Measurements from ENCODE around the gene DNAJB13.

Gene DNAJB13

GRCh38 chr11:73951797-73952196 lies 971 bp downstream of the DNAJB13 start:
- DNase-seq (ENCODE audit: low spot score) = no peak

GRCh38 chr11:73956876-73957653 lies 6.2 kb downstream of the DNAJB13 start:
- no peak for DNase-seq (ENCODE audit: low spot score)

DNA sequence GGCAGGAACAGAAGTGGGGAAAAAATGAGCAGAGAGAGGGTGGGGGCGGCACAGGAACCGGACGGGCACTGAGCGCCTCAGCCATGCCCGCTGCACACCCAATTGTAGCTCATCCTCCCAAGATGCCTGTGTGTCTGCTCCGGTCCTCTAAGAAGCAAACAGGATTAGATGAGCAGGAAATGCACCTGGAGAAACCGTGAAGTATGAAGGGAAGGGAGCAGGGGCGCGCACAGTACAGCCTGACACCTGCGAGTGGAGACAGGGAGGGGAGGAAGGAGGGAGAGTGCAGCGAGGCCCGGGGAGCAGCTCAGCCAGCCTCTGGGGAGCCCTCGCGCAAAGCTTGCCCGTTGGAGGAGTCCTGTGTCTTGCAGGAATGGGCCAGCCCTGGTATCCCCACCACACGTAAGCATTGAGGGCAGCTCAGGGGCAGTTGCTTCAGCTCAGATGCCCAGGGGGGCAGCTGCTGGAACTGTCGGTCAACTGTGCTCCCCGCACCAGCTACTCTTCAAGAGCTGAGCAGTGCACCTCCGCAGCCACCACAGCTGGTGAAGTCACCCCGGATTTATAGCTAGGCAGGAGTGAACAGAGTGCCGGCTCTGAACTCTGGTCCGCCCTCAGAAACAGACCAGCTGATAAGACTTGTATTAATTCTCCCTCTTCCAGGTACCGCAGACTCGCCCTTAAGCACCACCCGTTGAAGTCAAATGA lies 7.0 kb downstream of the DNAJB13 start:
- no peak for DNase-seq (ENCODE audit: low spot score)

- no peak for DNase-seq (ENCODE audit: low spot score)
These were observed 7.8 kb downstream of the DNAJB13 start for GRCh38 chr11:73958521-73959141.

DNA sequence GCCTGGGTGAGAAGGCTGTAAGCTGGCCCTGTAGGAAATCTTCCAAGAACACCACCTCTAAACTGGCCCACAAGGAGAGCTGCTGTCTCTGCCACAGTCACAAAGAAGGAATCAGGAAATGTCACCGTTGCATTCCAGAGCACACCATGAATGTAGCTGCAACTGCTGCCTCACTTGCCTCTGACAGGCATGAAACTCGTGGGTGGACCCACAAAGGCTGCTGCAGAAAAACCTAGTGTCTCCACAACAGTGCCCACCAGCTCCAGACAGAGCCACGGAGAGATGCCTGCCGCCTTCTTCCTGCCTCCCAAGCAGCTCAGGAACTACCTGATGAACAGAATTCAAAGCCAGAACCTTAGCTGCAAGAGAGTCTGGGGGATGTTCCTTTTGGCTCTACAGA lies 10.5 kb downstream of the DNAJB13 start:
- DNase-seq (ENCODE audit: low spot score) = peak; percentile 58

GRCh38 chr11:73962101-73962705 lies 11.4 kb downstream of the DNAJB13 start:
- DNase-seq (ENCODE audit: low spot score) = no peak

GRCh38 chr11:73963861-73964260 lies 13.0 kb downstream of the DNAJB13 start:
- no peak for DNase-seq (ENCODE audit: low spot score)

DNA sequence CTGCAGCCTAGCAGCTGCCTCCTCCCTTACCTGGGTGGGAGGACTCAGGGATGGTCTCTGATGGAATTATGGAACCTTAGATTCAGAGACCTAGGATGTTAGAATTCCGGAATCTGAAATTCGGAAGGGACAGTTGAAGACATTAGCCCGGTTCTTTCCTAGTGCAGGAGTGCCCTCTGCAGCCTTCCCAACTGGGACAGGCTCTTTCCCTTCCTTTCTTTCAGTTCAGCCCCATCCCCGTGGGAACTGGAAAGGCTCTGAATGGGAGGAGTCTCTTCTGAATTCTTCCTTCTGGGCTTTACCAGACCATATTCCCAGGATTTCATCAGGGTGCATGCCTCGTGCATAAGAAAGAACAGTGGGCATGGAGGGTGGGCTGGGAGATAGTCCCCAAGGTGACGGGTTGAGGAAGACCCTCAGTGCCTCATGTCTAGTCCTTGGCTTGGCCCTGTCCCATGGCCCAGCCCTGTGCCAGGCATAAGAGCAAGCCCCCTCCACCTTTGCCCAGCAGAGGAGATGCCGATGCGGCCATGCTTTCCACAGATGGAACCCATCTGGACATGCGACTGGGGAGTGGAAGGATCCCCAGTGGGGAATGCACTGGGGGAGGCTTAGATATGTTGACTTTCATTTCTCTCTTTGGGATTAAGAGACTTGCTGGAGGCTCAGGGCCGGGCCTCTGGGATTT lies 14.4 kb downstream of the DNAJB13 start:
- no peak for DNase-seq (ENCODE audit: low spot score)

- no peak for DNase-seq (ENCODE audit: low spot score)
These were observed 14.9 kb downstream of the DNAJB13 start for GRCh38 chr11:73965764-73966121.

DNA sequence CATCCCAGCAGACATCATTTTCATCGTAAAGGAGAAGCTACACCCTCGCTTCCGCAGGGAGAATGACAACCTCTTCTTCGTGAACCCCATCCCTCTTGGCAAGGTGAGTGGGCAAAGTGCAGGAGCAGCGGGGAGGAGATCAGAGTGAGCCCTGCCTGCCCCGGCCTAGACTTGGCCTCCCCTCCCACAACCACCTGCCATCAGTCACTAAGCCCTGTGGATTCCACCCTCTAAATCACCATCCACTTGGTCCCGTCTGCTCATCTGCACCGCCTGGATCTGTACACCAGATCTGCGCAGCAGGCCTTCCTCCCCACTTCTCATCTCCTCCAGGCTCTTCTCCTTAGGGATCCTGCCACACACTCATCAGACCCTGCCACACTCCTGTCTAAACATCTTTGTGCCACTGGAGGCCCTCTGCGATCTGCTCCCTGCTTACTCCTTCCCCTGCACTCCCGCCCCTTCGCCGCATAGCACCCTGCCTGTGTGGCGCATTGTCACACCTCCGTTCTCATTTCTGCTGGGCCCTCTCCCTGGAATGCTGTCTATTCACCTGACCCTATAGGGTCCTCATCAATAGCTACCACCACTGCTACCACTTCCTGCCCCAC lies 17.6 kb downstream of the DNAJB13 start:
- no peak for DNase-seq (ENCODE audit: low spot score)

- DNase-seq (ENCODE audit: low spot score) = no peak
These were observed 18.3 kb downstream of the DNAJB13 start for GRCh38 chr11:73969091-73969490.

DNA sequence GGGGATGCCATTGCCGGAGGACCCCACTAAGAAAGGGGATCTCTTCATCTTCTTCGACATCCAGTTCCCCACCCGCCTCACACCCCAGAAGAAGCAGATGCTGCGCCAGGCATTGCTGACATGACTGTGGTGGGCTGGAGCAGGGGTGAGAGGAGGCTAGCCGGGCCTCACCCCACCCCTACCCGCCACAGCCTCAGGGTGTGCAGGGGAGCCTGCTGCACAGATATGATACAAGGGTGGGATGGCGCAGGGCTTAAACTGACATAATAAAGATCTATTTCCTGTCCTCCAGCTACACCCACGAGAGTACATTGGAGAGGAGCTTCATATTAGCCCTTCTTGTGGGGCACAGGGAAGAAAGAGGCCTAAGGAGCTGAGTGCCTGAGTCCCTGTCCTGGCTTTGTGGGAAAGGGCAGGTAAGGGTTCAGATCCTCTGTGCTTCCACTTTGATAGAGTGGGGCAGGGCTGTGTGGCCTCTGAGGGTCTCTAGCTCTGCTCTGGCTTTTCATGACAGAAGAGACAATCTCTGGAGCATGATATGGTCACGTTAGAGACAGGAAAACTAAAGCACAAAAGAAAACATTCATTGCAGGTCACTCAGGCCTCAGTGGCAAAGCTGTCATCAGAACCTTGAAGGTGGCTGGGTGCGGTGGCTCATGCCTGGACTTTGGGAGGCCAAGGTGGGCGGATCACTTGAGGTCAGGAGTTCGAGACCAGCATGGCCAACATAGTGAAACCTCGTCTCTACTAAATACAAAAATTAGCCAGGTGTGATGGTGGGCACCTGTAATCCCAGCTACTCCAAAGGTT lies 19.4 kb downstream of the DNAJB13 start:
- DNase-seq (ENCODE audit: low spot score) = no peak

GRCh38 chr11:73971175-73971719 lies 20.4 kb downstream of the DNAJB13 start:
- DNase-seq (ENCODE audit: low spot score) = no peak

- DNase-seq (ENCODE audit: low spot score) = no peak
These were observed 21.4 kb downstream of the DNAJB13 start for GRCh38 chr11:73972187-73972586.

- DNase-seq (ENCODE audit: low spot score) = no peak
These were observed 22.0 kb downstream of the DNAJB13 start for GRCh38 chr11:73972620-73973449.

- DNase-seq (ENCODE audit: low spot score) = no peak
These were observed 24.0 kb downstream of the DNAJB13 start for GRCh38 chr11:73974604-73975478.

DNA sequence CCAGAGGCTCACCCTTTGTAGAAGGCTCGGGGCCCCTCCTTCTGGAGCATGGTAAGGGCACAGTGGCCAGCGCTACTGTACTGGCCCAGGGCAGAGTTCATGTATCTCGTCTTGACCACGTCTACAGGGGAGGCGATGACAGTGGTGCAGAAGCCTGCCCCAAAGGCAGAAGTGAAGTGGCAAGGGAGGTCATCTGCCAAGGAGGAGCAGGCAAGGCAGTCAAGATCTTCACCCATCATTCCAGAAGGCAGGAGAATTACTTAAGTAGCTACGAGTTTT lies 24.6 kb downstream of the DNAJB13 start:
- no peak for DNase-seq (ENCODE audit: low spot score)

DNA sequence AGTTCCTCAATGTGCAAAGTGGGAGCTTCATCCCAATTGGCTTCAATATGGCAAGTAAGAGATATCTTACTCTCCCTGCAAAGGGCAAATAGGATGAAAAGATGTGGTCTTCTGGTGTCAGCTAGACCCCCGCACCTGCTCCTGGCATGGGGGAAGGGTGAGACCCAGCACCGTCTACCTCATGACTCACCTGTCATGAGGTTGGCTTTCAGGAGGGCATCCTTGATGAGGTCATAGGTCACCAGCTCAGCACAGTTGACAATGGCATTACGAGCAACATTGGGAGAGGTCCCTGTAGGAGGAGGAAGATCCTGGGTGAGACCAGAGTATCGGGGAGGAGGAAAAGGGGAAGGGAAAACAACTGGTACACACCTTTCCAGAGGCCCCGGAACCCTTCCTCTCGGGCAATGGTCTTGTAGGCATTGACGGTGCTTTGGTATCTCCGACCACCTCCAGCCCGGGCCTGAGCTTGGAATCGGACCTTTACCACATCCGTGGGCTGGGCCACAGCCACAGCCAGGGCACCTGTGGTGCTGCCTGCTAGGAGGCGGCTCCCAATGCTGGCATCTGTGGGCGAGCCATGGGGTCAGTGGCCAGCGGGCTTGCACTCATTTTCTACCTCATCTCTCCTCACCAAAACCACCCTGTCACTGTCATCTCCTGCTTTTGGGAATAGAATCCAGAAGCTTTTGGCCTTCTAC lies 25.8 kb downstream of the DNAJB13 start:
- no peak for DNase-seq (ENCODE audit: low spot score)
